H9 (cell line): ENCODE data around the gene OCIAD1. TPM values are rescaled to one million over a fixed set of nuclear protein-coding genes. Genes with fewer than 3 reads are reported as not detected.

Experiments
- DNase-seq: peaks from one replicate; pipeline ENCODE4 v3.0.0-alpha.2; 2017
- H2AFZ ChIP-seq: one replicate; pipeline ENCODE4 v1.6.1; 2013; ENCODE audit warnings: mild to moderate bottlenecking, low read length, control low read depth, moderate library complexity
- H2AK5ac ChIP-seq: 2 replicates; pipeline ENCODE4 v1.6.1; 2013; ENCODE audit warnings: low read length, control low read depth, mixed read lengths; ENCODE audit not compliant: insufficient read length
- H2BK120ac ChIP-seq: one replicate; pipeline ENCODE4 v1.6.1; 2013; ENCODE audit warnings: low read depth, mild to moderate bottlenecking, low read length, control low read depth, inconsistent platforms; ENCODE audit not compliant: poor library complexity, severe bottlenecking
- H2BK12ac ChIP-seq: 2 replicates; pipeline ENCODE4 v1.6.1; 2013; ENCODE audit warnings: low read length, control low read depth, mixed read lengths, low read depth; ENCODE audit not compliant: insufficient read length
- H2BK15ac ChIP-seq: 2 replicates; pipeline ENCODE4 v1.6.1; 2013; ENCODE audit warnings: low read depth, low read length, control low read depth
- H2BK20ac ChIP-seq: one replicate; pipeline ENCODE4 v1.6.1; 2013; ENCODE audit warnings: low read depth, mild to moderate bottlenecking, low read length, control low read depth, inconsistent platforms; ENCODE audit not compliant: poor library complexity, severe bottlenecking
- H2BK5ac ChIP-seq: 2 replicates; pipeline ENCODE4 v1.6.1; 2013; ENCODE audit warnings: low read length, control low read depth, mixed read lengths; ENCODE audit not compliant: insufficient read length
- H3K14ac ChIP-seq: 2 replicates; pipeline ENCODE4 v1.6.1; 2013; ENCODE audit warnings: low read length, control low read depth; ENCODE audit not compliant: insufficient read depth
- H3K18ac ChIP-seq: 2 replicates; pipeline ENCODE4 v1.6.1; 2013; ENCODE audit warnings: low read depth, mild to moderate bottlenecking, mixed read lengths, low read length, control low read depth; ENCODE audit not compliant: insufficient read length
- H3K23ac ChIP-seq: 2 replicates; pipeline ENCODE4 v1.6.1; 2013; ENCODE audit warnings: low read length, control low read depth, mixed read lengths, low read depth; ENCODE audit not compliant: insufficient read length
- H3K23me2 ChIP-seq: 2 replicates; pipeline ENCODE4 v1.6.1; 2013; ENCODE audit warnings: low read depth, mild to moderate bottlenecking, mixed read lengths, low read length, control low read depth; ENCODE audit not compliant: insufficient read length, poor library complexity, severe bottlenecking
- H3K27ac ChIP-seq: 2 replicates; pipeline ENCODE4 v1.5.1; 2013; ENCODE audit warnings: low read length, control low read depth, mixed read lengths, low read depth; ENCODE audit not compliant: insufficient read length
- H3K27me3 ChIP-seq: 2 replicates; pipeline ENCODE4 v1.6.1; 2013; ENCODE audit warnings: low read length, control low read depth, inconsistent platforms; ENCODE audit not compliant: insufficient read depth
- H3K4ac ChIP-seq: 2 replicates; pipeline ENCODE4 v1.6.1; 2013; ENCODE audit warnings: low read depth, mild to moderate bottlenecking, control low read depth, inconsistent platforms, low read length, moderate library complexity
- H3K4me1 ChIP-seq: 2 replicates; pipeline ENCODE4 v1.6.1; 2013; ENCODE audit warnings: low read length, control low read depth, inconsistent platforms; ENCODE audit not compliant: insufficient read depth
- H3K4me2 ChIP-seq: 2 replicates; pipeline ENCODE4 v1.6.1; 2013; ENCODE audit warnings: low read length, control low read depth, mixed read lengths; ENCODE audit not compliant: insufficient read length, insufficient read depth
- H3K56ac ChIP-seq: 2 replicates; pipeline ENCODE4 v1.6.1; 2013; ENCODE audit warnings: low read depth, mild to moderate bottlenecking, mixed read lengths, low read length, control low read depth; ENCODE audit not compliant: insufficient read length
- H3K79me1 ChIP-seq: 2 replicates; pipeline ENCODE4 v1.6.1; 2013; ENCODE audit warnings: low read depth, mild to moderate bottlenecking, moderate library complexity, low read length, control low read depth, inconsistent platforms; ENCODE audit not compliant: insufficient read depth, poor library complexity, severe bottlenecking
- H3K79me2 ChIP-seq: 2 replicates; pipeline ENCODE4 v1.6.1; 2013; ENCODE audit warnings: low read length, control low read depth, inconsistent platforms; ENCODE audit not compliant: insufficient read depth
- H3K9ac ChIP-seq: 2 replicates; pipeline ENCODE4 v1.6.1; 2013; ENCODE audit warnings: low read length, control low read depth, mixed read lengths; ENCODE audit not compliant: insufficient read length; ENCODE audit errors: extremely low read depth
- H3K9me3 ChIP-seq: one replicate; pipeline ENCODE4 v1.6.1; 2013; ENCODE audit warnings: low read depth, low read length, inconsistent platforms; ENCODE audit not compliant: control insufficient read depth
- H3T11ph ChIP-seq: one replicate; pipeline ENCODE4 v1.6.1; 2013; ENCODE audit warnings: mild to moderate bottlenecking, low read length, control low read depth, inconsistent platforms
- H4K20me1 ChIP-seq: one replicate; pipeline ENCODE4 v1.6.1; 2013; ENCODE audit not compliant: control insufficient read depth, insufficient read length, insufficient read depth
- H4K5ac ChIP-seq: 2 replicates; pipeline ENCODE4 v1.6.1; 2013; ENCODE audit warnings: low read depth, mild to moderate bottlenecking, mixed read lengths, low read length, control low read depth; ENCODE audit not compliant: insufficient read length
- H4K8ac ChIP-seq: replicated peaks from 2 replicates; pipeline ENCODE4 v1.6.1; 2013; ENCODE audit warnings: low read length, control low read depth, mixed read lengths, low read depth; ENCODE audit not compliant: insufficient read length
- H4K91ac ChIP-seq: 2 replicates; pipeline ENCODE4 v1.6.1; 2013; ENCODE audit warnings: low read depth, mild to moderate bottlenecking, moderate library complexity, mixed read lengths, low read length, control low read depth; ENCODE audit not compliant: insufficient read length
- H3K27ac Mint-ChIP-seq, 3 experiments: 2 replicates in 2 of 3; 3 replicates in 1 of 3; pipeline ENCODE4 v1.8.0; 2020 to 2021; ENCODE audit warnings: mixed read lengths in 3 of 3, mild to moderate bottlenecking in 1 of 3, moderate library complexity in 1 of 3
- H3K27me3 Mint-ChIP-seq: 2 replicates; pipeline ENCODE4 v1.8.0; 2021; ENCODE audit warnings: low read depth, mild to moderate bottlenecking, moderate library complexity, mixed read lengths
- H3K36me3 Mint-ChIP-seq, 3 experiments: 2 replicates in 2 of 3; 3 replicates in 1 of 3; pipeline ENCODE4 v1.8.0; 2020 to 2021; ENCODE audit warnings: low read depth in 3 of 3, mixed read lengths in 3 of 3; ENCODE audit not compliant: insufficient read depth in 1 of 3
- H3K4me1 Mint-ChIP-seq, 2 experiments: 2 replicates each; pipeline ENCODE4 v1.8.0; 2020; ENCODE audit warnings: mixed read lengths in 2 of 2
- H3K4me3 Mint-ChIP-seq, 2 experiments: 2 replicates in 1 of 2; 3 replicates in 1 of 2; pipeline ENCODE4 v1.8.0; 2020 to 2021; ENCODE audit warnings: mild to moderate bottlenecking in 2 of 2, mixed read lengths in 2 of 2, moderate library complexity in 1 of 2
- H3K9me3 Mint-ChIP-seq, 2 experiments: 2 replicates in 1 of 2; 3 replicates in 1 of 2; pipeline ENCODE4 v1.8.0; 2020; ENCODE audit warnings: mild to moderate bottlenecking in 2 of 2, mixed read lengths in 2 of 2, moderate library complexity in 1 of 2
- WGBS: extraction: QIAGEN DNeasy Blood & Tissue Kit; methylation state at CpG from one replicate; pipeline ENCODE4 v1.1.7; 2013; ENCODE audit warnings: missing lambda C conversion rate, low lambda C conversion rate, mixed read lengths; ENCODE audit not compliant: insufficient read length; ENCODE audit errors: extremely low coverage; 5-methylcytosine and 5-hydroxymethylcytosine counted together
- total RNA-seq: library from RNA; stranded (reverse); gene quantifications from 2 replicates; pipeline ENCODE4 v1.2.1, GENCODE V29; 2021
- TF ChIP-seq, protein P1 (sequence below): fragments of 200-600 bp; sonication (generic); conservative IDR thresholded peaks from 3 replicates; pipeline ENCODE4 v1.8.0; 2021; ENCODE audit warnings: antibody characterized with exemption, mild to moderate bottlenecking

Gene OCIAD1
- total RNA-seq, 1 experiment from 2014 or later, result 169 TPM

DNA sequence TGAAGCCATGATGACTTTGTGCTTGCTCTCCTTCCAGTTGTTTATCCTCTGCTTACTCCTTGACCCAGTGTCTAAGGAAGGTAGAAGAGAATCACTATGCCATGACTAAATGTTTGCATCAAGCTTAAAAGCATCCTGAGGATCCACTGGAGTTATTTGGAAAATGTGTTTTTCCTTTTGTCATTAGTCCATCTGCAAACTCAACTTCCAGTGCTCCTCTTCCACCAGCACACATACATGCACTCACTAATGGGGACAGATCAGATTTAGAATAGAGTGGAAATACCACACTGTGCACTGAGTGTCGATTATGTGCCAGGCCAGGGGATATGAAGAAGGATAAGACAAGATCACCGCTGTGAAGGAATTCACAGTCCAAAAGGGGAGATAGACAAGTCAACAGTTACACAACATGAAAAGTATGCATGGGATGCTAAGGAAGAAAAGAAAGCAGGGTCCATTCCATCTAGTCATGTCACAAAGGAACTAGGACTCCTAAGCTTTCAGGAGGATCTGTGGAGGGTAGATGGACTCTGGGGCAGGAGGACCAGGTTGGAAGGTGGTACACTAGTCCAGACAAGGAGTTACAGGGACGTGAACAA lies 73.8 kb downstream of the OCIAD1 start:
- DNase-seq, result no peak
- Histone ChIP-seq H3K14ac (no peak overlapping the region), H4K20me1 (no peaks in the 10 kb centered on the region), H3K4me1 (peaks cover 4% of the 10 kb centered on the region), H2BK5ac (no peak overlapping the region), H3K79me1 (no peaks in the 10 kb centered on the region), H2AFZ (no peak overlapping the region), H2BK12ac (no peak overlapping the region), H3K27me3 (no peaks in the 10 kb centered on the region), H3K9me3 (no peaks in the 10 kb centered on the region), H4K91ac (no peak overlapping the region), H3K23me2 (peaks cover 13% of the 10 kb centered on the region), H2AK5ac (no peak overlapping the region), H3K4ac (no peak overlapping the region), H4K5ac (no peak overlapping the region), H3T11ph (no peak overlapping the region), H3K56ac (no peak overlapping the region), H3K23ac (no peak overlapping the region), H2BK20ac (no peak overlapping the region), H4K8ac (no peak overlapping the region), H3K4me2 (no peak overlapping the region), H2BK120ac (no peak overlapping the region), H3K27ac (no peak overlapping the region), H3K18ac (no peak overlapping the region), H3K9ac (no peak overlapping the region), H2BK15ac (no peak overlapping the region), H3K79me2 (peaks cover 4% of the 10 kb centered on the region; the same call in 1 of the 2 replicates)
- no peaks in the 10 kb centered on the region; a peak in 1 of 5 replicates for H3K9me3 Mint-ChIP-seq
- H3K27me3 Mint-ChIP-seq, result no peaks in the 10 kb centered on the region; the same call in 1 of the 2 replicates
- H3K36me3 Mint-ChIP-seq, result peaks cover 12 to 34% (median 18%) of the 10 kb centered on the region in 3 experiments; a peak in 5 of 7 replicates
- H3K4me1 Mint-ChIP-seq, result peaks cover 6 to 16% of the 10 kb centered on the region in 2 experiments
- TF ChIP-seq, protein P1, sequence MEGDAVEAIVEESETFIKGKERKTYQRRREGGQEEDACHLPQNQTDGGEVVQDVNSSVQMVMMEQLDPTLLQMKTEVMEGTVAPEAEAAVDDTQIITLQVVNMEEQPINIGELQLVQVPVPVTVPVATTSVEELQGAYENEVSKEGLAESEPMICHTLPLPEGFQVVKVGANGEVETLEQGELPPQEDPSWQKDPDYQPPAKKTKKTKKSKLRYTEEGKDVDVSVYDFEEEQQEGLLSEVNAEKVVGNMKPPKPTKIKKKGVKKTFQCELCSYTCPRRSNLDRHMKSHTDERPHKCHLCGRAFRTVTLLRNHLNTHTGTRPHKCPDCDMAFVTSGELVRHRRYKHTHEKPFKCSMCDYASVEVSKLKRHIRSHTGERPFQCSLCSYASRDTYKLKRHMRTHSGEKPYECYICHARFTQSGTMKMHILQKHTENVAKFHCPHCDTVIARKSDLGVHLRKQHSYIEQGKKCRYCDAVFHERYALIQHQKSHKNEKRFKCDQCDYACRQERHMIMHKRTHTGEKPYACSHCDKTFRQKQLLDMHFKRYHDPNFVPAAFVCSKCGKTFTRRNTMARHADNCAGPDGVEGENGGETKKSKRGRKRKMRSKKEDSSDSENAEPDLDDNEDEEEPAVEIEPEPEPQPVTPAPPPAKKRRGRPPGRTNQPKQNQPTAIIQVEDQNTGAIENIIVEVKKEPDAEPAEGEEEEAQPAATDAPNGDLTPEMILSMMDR, result no peak
- no peak overlapping the region; a peak in 1 of 7 replicates for H3K27ac Mint-ChIP-seq
- peak overlapping the region; percentile 87 to 88; a peak in 3 of 5 replicates for H3K4me3 Mint-ChIP-seq
- no CpG with 5 or more reads among the region's 3 CpGs for whole genome bisulfite sequencing
